Activated naive CD4-positive, alpha-beta T cell treated with anti-CD3 and anti-CD28 coated beads for 36 hours (primary cell): Measurements from ENCODE around the gene SPATS2L. TPM values are rescaled to one million over a fixed set of nuclear protein-coding genes. Genes with fewer than 3 reads are reported as not detected.

Source experiments
- CTCF ChIA-PET: fragments of 350-600 bp; sonication (Branson Sonifier 250); formaldehyde crosslinking; loops from one replicate; lab custom pipeline; 2021; ENCODE audit warnings: antibody characterized with exemption; lab: Charles Lee
- DNase-seq: peaks from one replicate; pipeline ENCODE4 v3.0.0-alpha.2; 2020
- H3K27ac Mint-ChIP-seq: one replicate; pipeline ENCODE4 v1.8.0; 2021; ENCODE audit warnings: mild to moderate bottlenecking, mixed read lengths
- H3K27me3 Mint-ChIP-seq: one replicate; pipeline ENCODE4 v1.8.0; 2021; ENCODE audit warnings: low read depth, mixed read lengths
- H3K36me3 Mint-ChIP-seq: one replicate; pipeline ENCODE4 v1.8.0; 2021; ENCODE audit warnings: low read depth, mixed read lengths
- H3K4me1 Mint-ChIP-seq: one replicate; pipeline ENCODE4 v1.8.0; 2021; ENCODE audit warnings: low read depth, mixed read lengths
- H3K4me3 Mint-ChIP-seq: one replicate; pipeline ENCODE4 v1.8.0; 2021; ENCODE audit warnings: mild to moderate bottlenecking, moderate library complexity, mixed read lengths
- H3K9me3 Mint-ChIP-seq: one replicate; pipeline ENCODE4 v1.8.0; 2021; ENCODE audit warnings: mixed read lengths
- intact Hi-C: fragments of 100-400 bp; cut with micrococcal nuclease; formaldehyde crosslinking; loops from one replicate; pipeline ENCODE4 v1.15.1; 2023
- total RNA-seq, 2 experiments: library from RNA; stranded (reverse); gene quantifications; one replicate each; pipeline ENCODE4 v1.2.3, GENCODE V29; 2021

The SPATS2L gene
- total RNA-seq, 2 experiments from 2014 or later: 8.9 to 10.9 TPM

- intact Hi-C loops: no loop called here
- Mint-ChIP-seq H3K27ac (no peak overlapping the region), H3K27me3 (no peaks in the 10 kb centered on the region), H3K36me3 (no peaks in the 10 kb centered on the region), H3K4me1 (no peaks in the 10 kb centered on the region), H3K4me3 (no peak overlapping the region), H3K9me3 (no peaks in the 10 kb centered on the region)
- CTCF ChIA-PET: no interaction called here
- DNase-seq: no peak
Measured at GRCh38 chr2:200415455-200415854, 109.0 kb downstream of the SPATS2L start.

- Mint-ChIP-seq H3K27ac (no peak overlapping the region), H3K36me3 (no peaks in the 10 kb centered on the region), H3K27me3 (no peaks in the 10 kb centered on the region), H3K4me1 (no peaks in the 10 kb centered on the region), H3K9me3 (no peaks in the 10 kb centered on the region), H3K4me3 (no peak overlapping the region)
- CTCF ChIA-PET: interaction anchor here (0.7 kb wide), 1 partner anchor 51 kb away, joined by 3 read pairs; no protein-coding TSS in a partner anchor
- intact Hi-C loops: no loop called here
- no peak for DNase-seq
Measured at GRCh38 chr2:200416878-200417277, 110.4 kb downstream of the SPATS2L start.

GRCh38 chr2:200417366-200417765, 110.9 kb downstream of the SPATS2L start:
- intact Hi-C loops: no loop called here
- no peak overlapping the region for H3K27ac Mint-ChIP-seq
- no peaks in the 10 kb centered on the region for H3K4me1 Mint-ChIP-seq
- H3K36me3 Mint-ChIP-seq: no peaks in the 10 kb centered on the region
- DNase-seq: no peak
- no peaks in the 10 kb centered on the region for H3K9me3 Mint-ChIP-seq
- CTCF ChIA-PET: interaction anchor here (0.6 to 0.7 kb wide), 2 partner anchors 20 to 52 kb away, joined by 3 read pairs; no protein-coding TSS in a partner anchor
- H3K27me3 Mint-ChIP-seq: no peaks in the 10 kb centered on the region
- no peak overlapping the region for H3K4me3 Mint-ChIP-seq

GRCh38 chr2:200418399-200418798, 111.9 kb downstream of the SPATS2L start:
- CTCF ChIA-PET: no interaction called here
- H3K27ac Mint-ChIP-seq: no peak overlapping the region

GRCh38 chr2:200419325-200419724, 112.8 kb downstream of the SPATS2L start:
- no peaks in the 10 kb centered on the region for H3K27me3 Mint-ChIP-seq
- CTCF ChIA-PET: no interaction called here
- H3K36me3 Mint-ChIP-seq: no peaks in the 10 kb centered on the region
- H3K27ac Mint-ChIP-seq: no peak overlapping the region
- no peak for DNase-seq
- no peaks in the 10 kb centered on the region for H3K4me1 Mint-ChIP-seq
- intact Hi-C loops: no loop called here
- H3K4me3 Mint-ChIP-seq: no peak overlapping the region
- no peaks in the 10 kb centered on the region for H3K9me3 Mint-ChIP-seq

More at GRCh38 chr2:200418399-200418798, 111.9 kb downstream of the SPATS2L start:
- Mint-ChIP-seq H3K36me3 (no peaks in the 10 kb centered on the region), H3K4me1 (no peaks in the 10 kb centered on the region), H3K9me3 (no peaks in the 10 kb centered on the region), H3K27me3 (no peaks in the 10 kb centered on the region), H3K4me3 (no peak overlapping the region)
- no peak for DNase-seq
- intact Hi-C loops: no loop called here

GRCh38 chr2:200421270-200421669, 114.8 kb downstream of the SPATS2L start:
- CTCF ChIA-PET: no interaction called here
- Mint-ChIP-seq H3K4me1 (no peaks in the 10 kb centered on the region), H3K9me3 (no peaks in the 10 kb centered on the region), H3K4me3 (no peak overlapping the region), H3K27ac (no peak overlapping the region), H3K36me3 (no peaks in the 10 kb centered on the region), H3K27me3 (no peaks in the 10 kb centered on the region)
- no peak for DNase-seq
- intact Hi-C loops: no loop called here

GRCh38 chr2:200422071-200422470, 115.6 kb downstream of the SPATS2L start:
- H3K27ac Mint-ChIP-seq: no peak overlapping the region
- CTCF ChIA-PET: interaction anchor here (0.7 kb wide), 1 partner anchor 12 kb away, joined by 5 read pairs; no protein-coding TSS in a partner anchor
- H3K27me3 Mint-ChIP-seq: no peaks in the 10 kb centered on the region
- no peaks in the 10 kb centered on the region for H3K36me3 Mint-ChIP-seq
- H3K4me1 Mint-ChIP-seq: peaks cover 7% of the 10 kb centered on the region
- no peaks in the 10 kb centered on the region for H3K9me3 Mint-ChIP-seq
- H3K4me3 Mint-ChIP-seq: no peak overlapping the region
- intact Hi-C loops: no loop called here
- no peak for DNase-seq

GRCh38 chr2:200422532-200423261, 116.2 kb downstream of the SPATS2L start:
- Mint-ChIP-seq H3K36me3 (no peaks in the 10 kb centered on the region), H3K9me3 (no peaks in the 10 kb centered on the region), H3K27ac (no peak overlapping the region), H3K27me3 (no peaks in the 10 kb centered on the region), H3K4me1 (peaks cover 7% of the 10 kb centered on the region), H3K4me3 (no peak overlapping the region)
- intact Hi-C loops: no loop called here
- no peak for DNase-seq
- CTCF ChIA-PET: interaction anchor here (0.7 kb wide), 1 partner anchor 12 kb away, joined by 5 read pairs; no protein-coding TSS in a partner anchor

- CTCF ChIA-PET: interaction anchor here (1.1 kb wide), 1 partner anchor 38 kb away, joined by 3 read pairs; no protein-coding TSS in a partner anchor
- H3K9me3 Mint-ChIP-seq: no peaks in the 10 kb centered on the region
- no peaks in the 10 kb centered on the region for H3K27me3 Mint-ChIP-seq
- H3K4me1 Mint-ChIP-seq: peaks cover 7% of the 10 kb centered on the region
- intact Hi-C loops: no loop called here
- H3K27ac Mint-ChIP-seq: no peak overlapping the region
- no peak for DNase-seq
- H3K4me3 Mint-ChIP-seq: no peak overlapping the region
- H3K36me3 Mint-ChIP-seq: no peaks in the 10 kb centered on the region
Measured at GRCh38 chr2:200423541-200423940, 117.0 kb downstream of the SPATS2L start.

GRCh38 chr2:200425026-200425821, 118.7 kb downstream of the SPATS2L start:
- H3K4me1 Mint-ChIP-seq: peaks cover 7% of the 10 kb centered on the region
- CTCF ChIA-PET: interaction anchor here (0.7 kb wide), 1 partner anchor 16 kb away, joined by 7 read pairs; no protein-coding TSS in a partner anchor
- H3K36me3 Mint-ChIP-seq: no peaks in the 10 kb centered on the region
- no peaks in the 10 kb centered on the region for H3K9me3 Mint-ChIP-seq
- no peak overlapping the region for H3K4me3 Mint-ChIP-seq
- no peak overlapping the region for H3K27ac Mint-ChIP-seq
- intact Hi-C loops: no loop called here
- no peak for DNase-seq
- no peaks in the 10 kb centered on the region for H3K27me3 Mint-ChIP-seq

- Mint-ChIP-seq H3K9me3 (no peaks in the 10 kb centered on the region), H3K27me3 (no peaks in the 10 kb centered on the region), H3K4me3 (no peak overlapping the region), H3K4me1 (peaks cover 7% of the 10 kb centered on the region), H3K36me3 (no peaks in the 10 kb centered on the region), H3K27ac (no peak overlapping the region)
- no peak for DNase-seq
- intact Hi-C loops: no loop called here
- CTCF ChIA-PET: no interaction called here
Measured at GRCh38 chr2:200426754-200427153, 120.3 kb downstream of the SPATS2L start.

GRCh38 chr2:200428961-200429665, 122.6 kb downstream of the SPATS2L start:
- CTCF ChIA-PET: no interaction called here
- no peak for DNase-seq
- Mint-ChIP-seq H3K27me3 (no peaks in the 10 kb centered on the region), H3K9me3 (no peaks in the 10 kb centered on the region), H3K4me1 (peaks cover 9% of the 10 kb centered on the region), H3K27ac (no peak overlapping the region), H3K4me3 (no peak overlapping the region), H3K36me3 (no peaks in the 10 kb centered on the region)
- intact Hi-C loops: no loop called here
